Activated T-cell treated with anti-CD3 and anti-CD28 coated beads, Interleukin-2, amount 50 U/mL, for 72 hours (primary cell): Measurements from ENCODE around the gene NDP. TPM values are rescaled to one million over a fixed set of nuclear protein-coding genes. Genes with fewer than 3 reads are reported as not detected.
"Not testable (repeated sequence)": the region's sequence is repeated elsewhere in the genome, so short reads cannot be mapped to it uniquely, and the experiment has no call there.

Experiments
- ATAC-seq, 2 donors: fragments of 150-1000 bp; cut with Tn5 transposase; replicated peaks in 1 of 2; 2 replicates each; pipeline ENCODE4 v1.10.0; 2021; ENCODE audit warnings: moderate library complexity in 2 of 2, mild to moderate bottlenecking in 1 of 2
- DNase-seq, 2 donors: peaks; one replicate each; pipeline ENCODE4 v3.0.0; 2021 to 2022; ENCODE audit warnings: mixed read lengths in 1 of 2
- H3K27ac Mint-ChIP-seq: one replicate; pipeline ENCODE4 v1.8.0; 2022; ENCODE audit warnings: mild to moderate bottlenecking, moderate library complexity, mixed read lengths
- H3K27me3 Mint-ChIP-seq: one replicate; pipeline ENCODE4 v1.8.0; 2022; ENCODE audit warnings: low read depth, mixed read lengths
- H3K36me3 Mint-ChIP-seq, 2 donors: one replicate each; pipeline ENCODE4 v1.8.0; 2022; ENCODE audit warnings: mixed read lengths in 2 of 2, mild to moderate bottlenecking in 1 of 2; ENCODE audit not compliant: insufficient read depth in 2 of 2
- H3K4me1 Mint-ChIP-seq: one replicate; pipeline ENCODE4 v1.8.0; 2022; ENCODE audit warnings: low read depth, mixed read lengths
- H3K4me3 Mint-ChIP-seq, 2 donors: one replicate each; pipeline ENCODE4 v1.8.0; 2022; ENCODE audit warnings: mild to moderate bottlenecking in 2 of 2, mixed read lengths in 2 of 2, moderate library complexity in 2 of 2
- H3K9me3 Mint-ChIP-seq, 2 donors: one replicate each; pipeline ENCODE4 v1.8.0; 2022; ENCODE audit warnings: mixed read lengths in 2 of 2
- total RNA-seq, 2 donors: library from RNA; stranded (reverse); gene quantifications; one replicate each; pipeline ENCODE4 v1.2.3, GENCODE V29; 2022

NDP gene
- total RNA-seq, 2 donors from 2014 or later, result not detected

GRCh38 chrX:43964936-43965335 is 8.3 kb downstream of the NDP start:
- Mint-ChIP-seq H3K9me3 (peaks cover 0 to 2% of the 10 kb centered on the region in 2 donors), H3K4me3 (no peak overlapping the region), H3K27ac (no peak overlapping the region), H3K4me1 (no peaks in the 10 kb centered on the region), H3K27me3 (peaks cover 25% of the 10 kb centered on the region), H3K36me3 (no peaks in the 10 kb centered on the region)
- ATAC-seq (no peak), DNase-seq (no peak)

- peaks cover 1% of the 10 kb centered on the region for H3K4me1 Mint-ChIP-seq
- H3K9me3 Mint-ChIP-seq, result peaks cover 0 to 2% of the 10 kb centered on the region in 2 donors
- no peak overlapping the region for H3K27ac Mint-ChIP-seq
- no peak overlapping the region for H3K4me3 Mint-ChIP-seq
- H3K36me3 Mint-ChIP-seq, result no peaks in the 10 kb centered on the region
- H3K27me3 Mint-ChIP-seq, result peaks cover 34% of the 10 kb centered on the region
- DNase-seq, result no peak
- no peak for ATAC-seq
Observed at GRCh38 chrX:43963726-43964125, 9.5 kb downstream of the NDP start.

- DNase-seq (no peak), ATAC-seq (no peak)
- Mint-ChIP-seq H3K4me3 (no peak overlapping the region), H3K36me3 (no peaks in the 10 kb centered on the region), H3K4me1 (peaks cover 8% of the 10 kb centered on the region), H3K9me3 (peaks cover 0 to 2% of the 10 kb centered on the region in 2 donors), H3K27me3 (peaks cover 36% of the 10 kb centered on the region), H3K27ac (no peak overlapping the region)
Observed at GRCh38 chrX:43962636-43963035, 10.6 kb downstream of the NDP start.

GRCh38 chrX:43961699-43962098 is 11.5 kb downstream of the NDP start:
- Mint-ChIP-seq H3K27ac (no peak overlapping the region), H3K36me3 (no peaks in the 10 kb centered on the region), H3K27me3 (peaks cover 40% of the 10 kb centered on the region), H3K9me3 (peaks cover 0 to 2% of the 10 kb centered on the region in 2 donors), H3K4me1 (peaks cover 8% of the 10 kb centered on the region), H3K4me3 (no peak overlapping the region)
- DNase-seq (no peak), ATAC-seq (no peak)

- ATAC-seq (peak; percentile 64 to 67), DNase-seq (peak; percentile 8 to 16)
- H3K27ac Mint-ChIP-seq, result no peak overlapping the region
- peaks cover 8% of the 10 kb centered on the region for H3K4me1 Mint-ChIP-seq
- H3K27me3 Mint-ChIP-seq, result peaks cover 50% of the 10 kb centered on the region
- peak overlapping the region in 1 of 2 donors; percentile 41 for H3K4me3 Mint-ChIP-seq
- peaks cover 0 to 2% of the 10 kb centered on the region in 2 donors for H3K9me3 Mint-ChIP-seq
- H3K36me3 Mint-ChIP-seq, result no peaks in the 10 kb centered on the region
Observed at GRCh38 chrX:43958529-43958928, 14.7 kb downstream of the NDP start.

GRCh38 chrX:43956034-43956433 is 17.2 kb downstream of the NDP start:
- H3K9me3 Mint-ChIP-seq, result no peaks in the 10 kb centered on the region
- ATAC-seq, result no peak
- H3K36me3 Mint-ChIP-seq, result no peaks in the 10 kb centered on the region
- H3K4me1 Mint-ChIP-seq, result peaks cover 8% of the 10 kb centered on the region
- no peak for DNase-seq
- peaks cover 56% of the 10 kb centered on the region for H3K27me3 Mint-ChIP-seq
- no peak overlapping the region for H3K4me3 Mint-ChIP-seq
- H3K27ac Mint-ChIP-seq, result no peak overlapping the region

- Mint-ChIP-seq H3K27me3 (peaks cover 59% of the 10 kb centered on the region), H3K4me3 (no peak overlapping the region), H3K36me3 (no peaks in the 10 kb centered on the region), H3K9me3 (no peaks in the 10 kb centered on the region), H3K4me1 (peaks cover 11% of the 10 kb centered on the region), H3K27ac (no peak overlapping the region)
- DNase-seq, result no peak
- no peak for ATAC-seq
Observed at GRCh38 chrX:43953218-43953617, 20.0 kb downstream of the NDP start.

- H3K27ac Mint-ChIP-seq, result no peak overlapping the region
- no peaks in the 10 kb centered on the region for H3K36me3 Mint-ChIP-seq
- H3K4me3 Mint-ChIP-seq, result peak overlapping the region in 1 of 2 donors; percentile 62
- DNase-seq (peak; percentile 3 to 17), ATAC-seq (no peak)
- peaks cover 44% of the 10 kb centered on the region for H3K27me3 Mint-ChIP-seq
- peaks cover 9% of the 10 kb centered on the region for H3K4me1 Mint-ChIP-seq
- H3K9me3 Mint-ChIP-seq, result no peaks in the 10 kb centered on the region
Observed at GRCh38 chrX:43949669-43950068, 23.5 kb downstream of the NDP start.

- Mint-ChIP-seq H3K27me3 (peaks cover 38% of the 10 kb centered on the region), H3K36me3 (no peaks in the 10 kb centered on the region), H3K4me1 (no peaks in the 10 kb centered on the region), H3K4me3 (no peak overlapping the region), H3K27ac (no peak overlapping the region), H3K9me3 (no peaks in the 10 kb centered on the region)
- DNase-seq, result no peak
- ATAC-seq, result no peak
Observed at GRCh38 chrX:43940816-43941474, 32.2 kb downstream of the NDP start.

GRCh38 chrX:43939187-43939926 is 33.8 kb downstream of the NDP start:
- H3K27me3 Mint-ChIP-seq, result peaks cover 40% of the 10 kb centered on the region
- no peaks in the 10 kb centered on the region for H3K9me3 Mint-ChIP-seq
- no peak overlapping the region for H3K27ac Mint-ChIP-seq
- H3K4me1 Mint-ChIP-seq, result no peaks in the 10 kb centered on the region
- no peak for ATAC-seq
- H3K4me3 Mint-ChIP-seq, result no peak overlapping the region
- no peak for DNase-seq
- no peaks in the 10 kb centered on the region for H3K36me3 Mint-ChIP-seq

- not testable (repeated sequence) for H3K36me3 Mint-ChIP-seq, DNase-seq, ATAC-seq, H3K9me3 Mint-ChIP-seq, H3K4me3 Mint-ChIP-seq, H3K4me1 Mint-ChIP-seq, H3K27ac Mint-ChIP-seq
- H3K27me3 Mint-ChIP-seq, result peaks cover 47% of the 10 kb centered on the region
Observed at GRCh38 chrX:43922032-43922431, 51.2 kb downstream of the NDP start.

- not testable (repeated sequence) for H3K4me1 Mint-ChIP-seq, ATAC-seq
Observed at GRCh38 chrX:43910772-43911171, 62.4 kb downstream of the NDP start.

GRCh38 chrX:43910012-43910411 is 63.2 kb downstream of the NDP start:
- no peak for DNase-seq
- ATAC-seq, result no peak
- H3K36me3 Mint-ChIP-seq, result no peaks in the 10 kb centered on the region
- H3K4me1 Mint-ChIP-seq, result no peaks in the 10 kb centered on the region
- H3K27me3 Mint-ChIP-seq, result peaks cover 46% of the 10 kb centered on the region
- no peaks in the 10 kb centered on the region for H3K9me3 Mint-ChIP-seq
- H3K27ac Mint-ChIP-seq, result no peak overlapping the region
- H3K4me3 Mint-ChIP-seq, result no peak overlapping the region

More at GRCh38 chrX:43910772-43911171, 62.4 kb downstream of the NDP start:
- not testable (repeated sequence) for H3K27ac Mint-ChIP-seq, DNase-seq, H3K9me3 Mint-ChIP-seq, H3K4me3 Mint-ChIP-seq, H3K36me3 Mint-ChIP-seq
- H3K27me3 Mint-ChIP-seq, result peaks cover 44% of the 10 kb centered on the region
